GM12878 (cell line): ENCODE results near the gene LOXL4. TPM values are rescaled to one million over a fixed set of nuclear protein-coding genes. Genes with fewer than 3 reads are reported as not detected.

Experiments
- ATAC-seq: fragments of 200-7000 bp; cut with Tn5 transposase; 3 replicates; pipeline ENCODE4 v1.9.1; 2020; ENCODE audit warnings: mild to moderate bottlenecking, moderate library complexity
- BruUV-seq: library from RNA; stranded (reverse); fragments of 400-500 nt; replicated peaks from 2 replicates; lab custom pipeline; 2021; lab: Mats Ljungman, UMichigan
- CTCF ChIA-PET: fragments of 300-600 bp; sonication (Branson Sonifier 250); formaldehyde crosslinking; extraction: SDS; loops from one replicate; lab custom pipeline; 2021; ENCODE audit warnings: inconsistent platforms; lab: Yijun Ruan, JAX
- POLR2A ChIA-PET: fragments of 350-600 bp; formaldehyde crosslinking; extraction: SDS; loops from one replicate; lab custom pipeline; 2021; ENCODE audit warnings: inconsistent platforms; lab: Charles Lee
- RAD21 ChIA-PET: fragments of 300-600 bp; sonication (Branson Sonifier 250); formaldehyde crosslinking; loops from one replicate; lab custom pipeline; 2023; ENCODE audit warnings: antibody characterized with exemption; ENCODE audit not compliant: unreplicated experiment; lab: Charles Lee
- SMC1A ChIA-PET: fragments of 300-600 bp; sonication (Branson Sonifier 250); formaldehyde crosslinking; loops from one replicate; lab custom pipeline; 2023; ENCODE audit not compliant: unreplicated experiment, uncharacterized antibody; lab: Charles Lee
- DNase-seq: peaks from one replicate; pipeline ENCODE4 v3.0.0-alpha.2; 2011; ENCODE audit warnings: low read depth, low spot score
- FAIRE-seq: peaks from 3 replicates; lab custom pipeline; 2011; peaks lifted over from hg19 to GRCh38; lab: Jason Lieb, UNC
- H2AFZ ChIP-seq: 2 replicates; pipeline ENCODE4 v1.6.0; 2011; ENCODE audit warnings: low read depth, low read length, control low read depth; ENCODE audit not compliant: control insufficient read depth
- H3K27ac ChIP-seq: 2 replicates; pipeline ENCODE4 v1.5.1; 2011; ENCODE audit warnings: control low read depth; ENCODE audit not compliant: control insufficient read depth, insufficient read depth
- H3K27me3 ChIP-seq, 2 experiments: replicated peaks in 1 of 2; 2 replicates each; pipeline versions ENCODE4 v1.6.0 to v1.6.1; 2011; ENCODE audit warnings: low read length in 1 of 2; ENCODE audit not compliant: control insufficient read depth in 2 of 2, insufficient read depth in 2 of 2
- H3K36me3 ChIP-seq, 2 experiments: 2 replicates each; pipeline ENCODE4 v1.5.1; 2011; ENCODE audit warnings: low read length in 1 of 2; ENCODE audit not compliant: control insufficient read depth in 2 of 2, insufficient read depth in 2 of 2
- H3K4me1 ChIP-seq: 2 replicates; pipeline ENCODE4 v1.6.1; 2011; ENCODE audit warnings: mild to moderate bottlenecking, low read length, moderate library complexity, mixed read lengths; ENCODE audit not compliant: control insufficient read depth, insufficient read depth
- H3K4me2 ChIP-seq: 2 replicates; pipeline ENCODE4 v1.6.0; 2011; ENCODE audit warnings: control low read depth; ENCODE audit not compliant: control insufficient read depth, insufficient read depth
- H3K4me3 ChIP-seq: fragments of 200-600 bp; sonication (generic); 2 replicates; pipeline ENCODE4 v1.5.1; 2016
- H3K79me2 ChIP-seq: 2 replicates; pipeline ENCODE4 v1.6.0; 2011; ENCODE audit warnings: low read length; ENCODE audit not compliant: control insufficient read depth, insufficient read depth
- H3K9ac ChIP-seq: 2 replicates; pipeline ENCODE4 v1.8.0; 2011; ENCODE audit warnings: low read length, control low read depth, mixed read lengths; ENCODE audit not compliant: control insufficient read depth, insufficient read depth
- H3K9me3 ChIP-seq: replicated peaks from 3 replicates; pipeline ENCODE4 v1.5.1; 2011; ENCODE audit warnings: mild to moderate bottlenecking, low read length; ENCODE audit not compliant: control insufficient read depth, insufficient read depth
- H4K20me1 ChIP-seq: 2 replicates; pipeline ENCODE4 v1.6.0; 2011; ENCODE audit not compliant: control insufficient read depth, insufficient read depth
- STAT1 ChIP-seq: fragments of 450-650 bp; conservative IDR thresholded peaks from 2 replicates; pipeline ENCODE4 v1.6.1; 2014; ENCODE audit warnings: antibody characterized with exemption, mild to moderate bottlenecking
- YBX1 ChIP-seq: fragments of 450-650 bp; IDR thresholded peaks from 2 replicates; pipeline ENCODE4 v1.6.1; 2016; ENCODE audit warnings: antibody characterized with exemption
- WGBS: methylation state at CpG from one replicate; pipeline ENCODE4 v1.1.6; 2016; ENCODE audit warnings: low lambda C conversion rate; ENCODE audit not compliant: insufficient replicate concordance, insufficient coverage; ENCODE audit errors: missing lambda C conversion rate; 5-methylcytosine and 5-hydroxymethylcytosine counted together
- in situ Hi-C: fragments of 300-500 bp; cut with MboI; formaldehyde crosslinking; loops from 9 replicates; pipeline ENCODE4 v1.14.3; 2018; ENCODE audit warnings: mixed read lengths
- intact Hi-C: fragments of 100-400 bp; cut with micrococcal nuclease; formaldehyde crosslinking; loops from one replicate; pipeline ENCODE4 v1.14.2; 2022; ENCODE audit not compliant: unreplicated experiment
- polyA plus RNA-seq, 11 experiments: library from polyadenylated mRNA; depleted of rRNA in 4 of 11; unstranded in 6 of 11; stranded (reverse) in 5 of 11; fragments of >200 nt; fragmentation: Nextera tagmentation in 4 of 11; fragmentation: Illumina TruSeq in 1 of 11; extraction: Ambion mirVana in 4 of 11; extraction: Trizol in 1 of 11; gene quantifications; 1 replicate in 1 of 11; 2 replicates in 10 of 11; pipeline versions ENCODE4 v1.2.1 to v1.2.3, GENCODE V29; 2011 to 2016; ENCODE audit warnings: inconsistent platforms in 2 of 11, missing spikeins in 2 of 11, low read depth in 1 of 11
- total RNA-seq, 4 experiments: library from RNA; depleted of rRNA in 3 of 4; stranded (reverse); fragments of >200 nt in 3 of 4; fragmentation: Illumina TruSeq in 1 of 4; extraction: Trizol in 1 of 4; gene quantifications; 2 replicates each; pipeline versions ENCODE4 v1.2.1 to v1.2.3, GENCODE V29; 2013 to 2021
- TF ChIP-seq, protein P1 (sequence below): fragments of 450-650 bp; formaldehyde crosslinking; IDR thresholded peaks from 2 replicates; pipeline ENCODE4 v1.4.0; 2020; ENCODE audit warnings: mild to moderate bottlenecking, moderate library complexity
- TF ChIP-seq, protein P2 (sequence below): IDR thresholded peaks from 2 replicates; pipeline ENCODE4 v1.6.1; 2012; ENCODE audit warnings: low read length, inconsistent platforms

LOXL4 gene
- total and polyA plus RNA-seq, 10 of the 15 experiments (the other 5 are each of a cell fraction or from before 2014, with no cell fraction given) = 0.02 to 0.12 (median 0.08) TPM; not detected in 3

GRCh38 chr10:98255146-98255877, 12.7 kb downstream of the LOXL4 start:
- FAIRE-seq = no peak
- DNase-seq = no peak
- Histone ChIP-seq H3K9me3 (no peaks in the 10 kb centered on the region), H3K4me1 (no peaks in the 10 kb centered on the region), H3K27me3 (no peaks in the 10 kb centered on the region), H3K4me3 (no peak overlapping the region), H3K4me2 (no peak overlapping the region), H4K20me1 (no peaks in the 10 kb centered on the region; the same call in 1 of the 2 replicates), H3K79me2 (no peaks in the 10 kb centered on the region), H2AFZ (no peak overlapping the region), H3K27ac (no peak overlapping the region), H3K9ac (no peak overlapping the region), H3K36me3 (peaks cover 0 to 5% of the 10 kb centered on the region in 2 experiments; a peak in 2 of 4 replicates)
- in situ Hi-C loops = no loop called here
- no peak for TF ChIP-seq STAT1
- TF ChIP-seq YBX1 = no peak
- TF ChIP-seq, protein P1, sequence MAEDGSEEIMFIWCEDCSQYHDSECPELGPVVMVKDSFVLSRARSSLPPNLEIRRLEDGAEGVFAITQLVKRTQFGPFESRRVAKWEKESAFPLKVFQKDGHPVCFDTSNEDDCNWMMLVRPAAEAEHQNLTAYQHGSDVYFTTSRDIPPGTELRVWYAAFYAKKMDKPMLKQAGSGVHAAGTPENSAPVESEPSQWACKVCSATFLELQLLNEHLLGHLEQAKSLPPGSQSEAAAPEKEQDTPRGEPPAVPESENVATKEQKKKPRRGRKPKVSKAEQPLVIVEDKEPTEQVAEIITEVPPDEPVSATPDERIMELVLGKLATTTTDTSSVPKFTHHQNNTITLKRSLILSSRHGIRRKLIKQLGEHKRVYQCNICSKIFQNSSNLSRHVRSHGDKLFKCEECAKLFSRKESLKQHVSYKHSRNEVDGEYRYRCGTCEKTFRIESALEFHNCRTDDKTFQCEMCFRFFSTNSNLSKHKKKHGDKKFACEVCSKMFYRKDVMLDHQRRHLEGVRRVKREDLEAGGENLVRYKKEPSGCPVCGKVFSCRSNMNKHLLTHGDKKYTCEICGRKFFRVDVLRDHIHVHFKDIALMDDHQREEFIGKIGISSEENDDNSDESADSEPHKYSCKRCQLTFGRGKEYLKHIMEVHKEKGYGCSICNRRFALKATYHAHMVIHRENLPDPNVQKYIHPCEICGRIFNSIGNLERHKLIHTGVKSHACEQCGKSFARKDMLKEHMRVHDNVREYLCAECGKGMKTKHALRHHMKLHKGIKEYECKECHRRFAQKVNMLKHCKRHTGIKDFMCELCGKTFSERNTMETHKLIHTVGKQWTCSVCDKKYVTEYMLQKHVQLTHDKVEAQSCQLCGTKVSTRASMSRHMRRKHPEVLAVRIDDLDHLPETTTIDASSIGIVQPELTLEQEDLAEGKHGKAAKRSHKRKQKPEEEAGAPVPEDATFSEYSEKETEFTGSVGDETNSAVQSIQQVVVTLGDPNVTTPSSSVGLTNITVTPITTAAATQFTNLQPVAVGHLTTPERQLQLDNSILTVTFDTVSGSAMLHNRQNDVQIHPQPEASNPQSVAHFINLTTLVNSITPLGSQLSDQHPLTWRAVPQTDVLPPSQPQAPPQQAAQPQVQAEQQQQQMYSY = no peak
- TF ChIP-seq, protein P2, sequence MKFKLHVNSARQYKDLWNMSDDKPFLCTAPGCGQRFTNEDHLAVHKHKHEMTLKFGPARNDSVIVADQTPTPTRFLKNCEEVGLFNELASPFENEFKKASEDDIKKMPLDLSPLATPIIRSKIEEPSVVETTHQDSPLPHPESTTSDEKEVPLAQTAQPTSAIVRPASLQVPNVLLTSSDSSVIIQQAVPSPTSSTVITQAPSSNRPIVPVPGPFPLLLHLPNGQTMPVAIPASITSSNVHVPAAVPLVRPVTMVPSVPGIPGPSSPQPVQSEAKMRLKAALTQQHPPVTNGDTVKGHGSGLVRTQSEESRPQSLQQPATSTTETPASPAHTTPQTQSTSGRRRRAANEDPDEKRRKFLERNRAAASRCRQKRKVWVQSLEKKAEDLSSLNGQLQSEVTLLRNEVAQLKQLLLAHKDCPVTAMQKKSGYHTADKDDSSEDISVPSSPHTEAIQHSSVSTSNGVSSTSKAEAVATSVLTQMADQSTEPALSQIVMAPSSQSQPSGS = no peak
- ChIA-PET RAD21 (no interaction called here), POLR2A (no interaction called here), CTCF (no interaction called here), SMC1A (interaction anchor here (0.9 kb wide), 1 partner anchor 85 kb away, joined by 3 read pairs; no protein-coding TSS in a partner anchor)
- intact Hi-C loops = no loop called here
- WGBS = 94% methylated on average over 17 of the region's 17 CpGs
- ATAC-seq = no peak
- BruUV-seq = no TSS peak
